DND-41 (cell line): ENCODE measurements around the gene MIGA1.
"Not testable (repeated sequence)": the region's sequence is repeated elsewhere in the genome, so short reads cannot be mapped to it uniquely, and the experiment has no call there.

Experiments
- ATAC-seq: fragments of 200-7000 bp; cut with Tn5 transposase; 3 replicates; pipeline ENCODE4 v1.9.1; 2021; ENCODE audit warnings: low read depth; ENCODE audit not compliant: insufficient read depth
- DNase-seq: peaks from one replicate; pipeline ENCODE4 v3.0.0-alpha.2; 2020
- H2AFZ ChIP-seq: 2 replicates; pipeline ENCODE4 v1.6.0; 2012; ENCODE audit warnings: low read depth, low read length
- H3K27ac ChIP-seq: 2 replicates; pipeline ENCODE4 v1.5.1; 2012; ENCODE audit warnings: low read length, inconsistent platforms
- H3K27me3 ChIP-seq: fragments of 200-600 bp; sonication (generic); 2 replicates; pipeline ENCODE4 v1.6.0; 2012; ENCODE audit warnings: low read length, mild to moderate bottlenecking, inconsistent platforms; ENCODE audit not compliant: insufficient read depth, poor library complexity
- H3K36me3 ChIP-seq: 2 replicates; pipeline ENCODE4 v1.5.1; 2012; ENCODE audit warnings: low read length, inconsistent platforms; ENCODE audit not compliant: insufficient read depth
- H3K4me1 ChIP-seq: 2 replicates; pipeline ENCODE4 v1.5.1; 2012; ENCODE audit warnings: mild to moderate bottlenecking, low read length; ENCODE audit not compliant: insufficient read depth
- H3K4me2 ChIP-seq: 2 replicates; pipeline ENCODE4 v1.6.0; 2012; ENCODE audit warnings: mild to moderate bottlenecking, moderate library complexity, low read length, inconsistent platforms; ENCODE audit not compliant: insufficient read depth
- H3K4me3 ChIP-seq, 2 experiments: fragments of 200-600 bp in 1 of 2; shearing (Covaris generic) in 1 of 2; 2 replicates each; pipeline ENCODE4 v1.5.1; 2012 to 2016; ENCODE audit warnings: inconsistent platforms in 2 of 2, low read length in 2 of 2, mild to moderate bottlenecking in 2 of 2, low read depth in 1 of 2, moderate library complexity in 1 of 2
- H3K79me2 ChIP-seq: 2 replicates; pipeline ENCODE4 v1.6.0; 2012; ENCODE audit warnings: low read length, inconsistent platforms; ENCODE audit not compliant: insufficient read depth
- H3K9ac ChIP-seq: 2 replicates; pipeline ENCODE4 v1.6.0; 2012; ENCODE audit warnings: low read depth, mild to moderate bottlenecking, inconsistent platforms, low read length, moderate library complexity
- H3K9me3 ChIP-seq: 2 replicates; pipeline ENCODE4 v1.5.1; 2012; ENCODE audit warnings: low read length, moderate library complexity, mild to moderate bottlenecking, inconsistent platforms; ENCODE audit not compliant: insufficient read depth, severe bottlenecking
- H4K20me1 ChIP-seq: 2 replicates; pipeline ENCODE4 v1.6.0; 2012; ENCODE audit warnings: low read length; ENCODE audit not compliant: insufficient read depth
- EZH2 ChIP-seq: IDR thresholded peaks from 3 replicates; pipeline ENCODE4 v1.6.1; 2012; ENCODE audit warnings: borderline replicate concordance, low read depth, mild to moderate bottlenecking, moderate library complexity, low read length, inconsistent platforms; ENCODE audit not compliant: severe bottlenecking
- TF ChIP-seq, protein P1 (sequence below): IDR thresholded peaks from 2 replicates; pipeline ENCODE4 v1.5.1; 2012; ENCODE audit warnings: borderline replicate concordance, low read length, moderate library complexity, mild to moderate bottlenecking; ENCODE audit not compliant: poor library complexity, severe bottlenecking; ENCODE audit errors: extremely low read depth

The MIGA1 gene

DNA sequence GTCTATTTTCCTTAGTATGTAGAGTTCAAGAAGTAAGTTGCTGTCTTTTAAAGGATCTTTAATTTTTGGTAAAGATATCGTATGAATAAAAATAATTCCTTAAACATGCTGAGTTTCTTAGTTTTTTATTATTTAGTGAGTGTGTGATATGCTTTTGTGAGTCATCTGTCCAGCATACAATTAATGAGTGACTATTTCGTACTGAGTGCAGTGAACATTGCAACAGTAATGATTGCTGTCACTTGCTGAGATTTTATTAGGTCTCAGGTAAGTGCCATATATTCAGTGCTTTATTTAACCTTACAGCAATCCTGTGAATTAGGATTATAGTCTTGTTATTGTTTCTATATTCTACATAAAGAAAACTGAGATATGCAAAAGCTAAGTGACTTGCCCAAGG is 22.6 kb downstream of the MIGA1 start:
- Histone ChIP-seq H3K9me3 (no peaks in the 10 kb centered on the region), H3K27ac (no peak overlapping the region), H3K9ac (no peak overlapping the region), H3K4me1 (no peaks in the 10 kb centered on the region), H3K27me3 (no peaks in the 10 kb centered on the region), H3K4me2 (no peak overlapping the region), H3K4me3 (no peak overlapping the region), H4K20me1 (peaks cover 5% of the 10 kb centered on the region; the same call in 1 of the 2 replicates), H3K79me2 (peaks cover 23% of the 10 kb centered on the region), H2AFZ (no peak overlapping the region), H3K36me3 (peaks cover 44% of the 10 kb centered on the region; the same call in 1 of the 2 replicates)
- DNase-seq (no peak), ATAC-seq (no peak)
- TF ChIP-seq EZH2: no peak
- TF ChIP-seq, protein P1, sequence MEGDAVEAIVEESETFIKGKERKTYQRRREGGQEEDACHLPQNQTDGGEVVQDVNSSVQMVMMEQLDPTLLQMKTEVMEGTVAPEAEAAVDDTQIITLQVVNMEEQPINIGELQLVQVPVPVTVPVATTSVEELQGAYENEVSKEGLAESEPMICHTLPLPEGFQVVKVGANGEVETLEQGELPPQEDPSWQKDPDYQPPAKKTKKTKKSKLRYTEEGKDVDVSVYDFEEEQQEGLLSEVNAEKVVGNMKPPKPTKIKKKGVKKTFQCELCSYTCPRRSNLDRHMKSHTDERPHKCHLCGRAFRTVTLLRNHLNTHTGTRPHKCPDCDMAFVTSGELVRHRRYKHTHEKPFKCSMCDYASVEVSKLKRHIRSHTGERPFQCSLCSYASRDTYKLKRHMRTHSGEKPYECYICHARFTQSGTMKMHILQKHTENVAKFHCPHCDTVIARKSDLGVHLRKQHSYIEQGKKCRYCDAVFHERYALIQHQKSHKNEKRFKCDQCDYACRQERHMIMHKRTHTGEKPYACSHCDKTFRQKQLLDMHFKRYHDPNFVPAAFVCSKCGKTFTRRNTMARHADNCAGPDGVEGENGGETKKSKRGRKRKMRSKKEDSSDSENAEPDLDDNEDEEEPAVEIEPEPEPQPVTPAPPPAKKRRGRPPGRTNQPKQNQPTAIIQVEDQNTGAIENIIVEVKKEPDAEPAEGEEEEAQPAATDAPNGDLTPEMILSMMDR: no peak

DNA sequence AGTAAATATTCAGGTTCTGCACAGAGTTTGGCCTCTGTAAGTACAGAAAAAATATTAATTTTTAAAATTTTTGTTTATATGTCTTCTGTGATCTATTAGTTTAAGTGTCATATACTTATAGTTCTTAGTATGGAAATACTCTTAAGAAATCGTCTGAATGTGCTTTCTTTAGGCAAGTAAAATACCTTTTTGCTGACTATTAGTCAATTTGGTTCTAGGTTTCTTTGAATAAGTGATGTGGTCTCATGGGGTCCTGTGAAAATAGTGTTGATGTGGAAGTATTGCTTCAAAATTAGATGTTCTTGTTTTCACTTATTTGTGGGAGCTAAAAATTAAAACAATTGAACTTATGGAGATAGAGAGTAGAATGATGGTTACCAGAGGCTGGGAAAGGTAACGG is 23.9 kb downstream of the MIGA1 start:
- ATAC-seq: no peak

DNA sequence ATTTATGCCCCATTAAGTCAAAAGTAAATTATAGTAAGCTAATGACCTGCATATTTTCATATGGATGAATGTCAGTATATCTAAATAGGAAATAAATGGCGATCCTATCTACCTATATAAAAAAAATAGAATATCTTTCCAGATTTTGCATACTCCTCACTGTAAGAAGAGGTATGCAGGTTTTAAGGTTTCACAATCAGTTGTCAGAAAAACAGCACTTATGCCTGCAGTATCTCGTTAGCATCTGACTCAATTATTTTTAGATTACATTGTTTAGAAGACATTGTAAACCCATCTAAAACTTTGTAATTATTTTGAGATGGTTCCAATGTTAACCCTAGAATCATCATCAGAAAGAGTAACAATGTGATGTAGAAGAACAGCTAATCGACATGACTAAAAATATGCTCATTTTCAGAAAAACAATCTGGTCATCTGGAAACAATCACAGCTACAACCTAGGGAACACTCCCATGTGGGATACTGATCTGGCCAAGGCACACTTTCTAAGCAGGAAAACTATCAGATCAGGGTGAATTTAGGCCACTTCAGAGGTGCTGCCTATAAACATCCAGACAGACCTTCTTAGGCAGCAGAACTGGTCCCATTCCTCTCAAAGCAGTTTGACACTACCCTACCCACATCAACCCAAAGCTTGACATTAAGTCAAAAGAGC is 30.5 kb downstream of the MIGA1 start:
- not testable (repeated sequence) for H2AFZ ChIP-seq, H3K27me3 ChIP-seq, H4K20me1 ChIP-seq, DNase-seq, H3K27ac ChIP-seq, H3K4me1 ChIP-seq, H3K9me3 ChIP-seq, H3K79me2 ChIP-seq, ATAC-seq, H3K4me3 ChIP-seq, H3K9ac ChIP-seq, H3K4me2 ChIP-seq
- peaks cover 56% of the 10 kb centered on the region for H3K36me3 ChIP-seq

More for the DNA sequence above, 23.9 kb downstream of the MIGA1 start:
- TF ChIP-seq, protein P1: no peak
- no peak for TF ChIP-seq EZH2
- H3K4me1 ChIP-seq: no peaks in the 10 kb centered on the region
- H3K36me3 ChIP-seq: peaks cover 55% of the 10 kb centered on the region
- no peak for DNase-seq
- H4K20me1 ChIP-seq: peaks cover 5% of the 10 kb centered on the region; the same call in 1 of the 2 replicates
- no peak overlapping the region for H3K4me2 ChIP-seq
- H3K9me3 ChIP-seq: no peaks in the 10 kb centered on the region
- H3K4me3 ChIP-seq: no peak overlapping the region
- H3K79me2 ChIP-seq: peaks cover 16% of the 10 kb centered on the region
- H3K27me3 ChIP-seq: no peaks in the 10 kb centered on the region
- no peak overlapping the region for H2AFZ ChIP-seq
- no peak overlapping the region for H3K27ac ChIP-seq
- H3K9ac ChIP-seq: no peak overlapping the region

DNA sequence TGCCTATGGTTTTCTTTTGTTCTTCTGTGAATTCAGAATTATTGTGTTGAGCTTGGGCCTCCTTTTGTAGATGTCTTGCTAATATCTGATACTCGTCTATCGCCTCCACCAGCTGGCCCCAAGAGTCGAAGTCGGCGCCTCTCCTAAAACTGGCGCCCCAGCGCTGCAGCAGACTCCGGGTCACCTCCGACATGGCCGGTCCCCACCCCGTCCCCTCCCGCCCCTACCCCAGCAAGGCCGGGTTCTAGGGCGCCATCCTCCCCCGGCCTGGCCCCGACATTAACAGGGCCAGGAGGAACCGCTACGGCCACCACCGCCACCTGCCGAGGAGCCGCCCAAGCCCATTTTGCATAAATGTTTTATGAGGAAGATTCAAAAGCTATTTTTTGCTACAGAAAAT is 32.1 kb downstream of the MIGA1 start:
- not testable (repeated sequence) for H3K4me2 ChIP-seq, H3K27ac ChIP-seq, H3K9me3 ChIP-seq, DNase-seq, H3K9ac ChIP-seq, H2AFZ ChIP-seq, H3K79me2 ChIP-seq, H3K4me1 ChIP-seq, H4K20me1 ChIP-seq, H3K27me3 ChIP-seq, H3K4me3 ChIP-seq
- ATAC-seq: peak; percentile 64; the same call in 2 of the 3 replicates
- peaks cover 58% of the 10 kb centered on the region for H3K36me3 ChIP-seq
